Colonic mucosa (tissue), 4 donors: ENCODE results near the gene MON1B. TPM values are rescaled to one million over a fixed set of nuclear protein-coding genes. Genes with fewer than 3 reads are reported as not detected.

Source experiments
- DNase-seq: peaks from one replicate; pipeline ENCODE4 v3.0.0-alpha.2; 2020
- H3K27ac ChIP-seq: fragments of 200-600 bp; one replicate; pipeline ENCODE4 v1.8.0; 2021
- H3K27me3 ChIP-seq: fragments of 200-600 bp; one replicate; pipeline ENCODE4 v1.8.0; 2021
- H3K36me3 ChIP-seq: fragments of 200-600 bp; one replicate; pipeline ENCODE4 v1.8.0; 2021
- H3K4me1 ChIP-seq: fragments of 200-600 bp; one replicate; pipeline ENCODE4 v1.8.0; 2021; ENCODE audit warnings: mild to moderate bottlenecking
- H3K4me3 ChIP-seq: fragments of 200-600 bp; one replicate; pipeline ENCODE4 v1.8.0; 2021
- H3K9ac ChIP-seq, 2 donors: one replicate each; pipeline ENCODE4 v1.7.0; 2013; ENCODE audit warnings: control low read depth in 2 of 2, low read depth in 2 of 2, low read length in 2 of 2
- H3K9me3 ChIP-seq: fragments of 200-600 bp; one replicate; pipeline ENCODE4 v1.8.0; 2021
- CTCF ChIP-seq: fragments of 200-600 bp; IDR thresholded peaks from one replicate; pipeline ENCODE4 v1.8.0; 2022; ENCODE audit warnings: antibody characterized with exemption, mild to moderate bottlenecking
- intact Hi-C: fragments of 100-400 bp; cut with DNase I; formaldehyde crosslinking; loops from one replicate; pipeline ENCODE4 v1.14.1; 2022
- total RNA-seq, 2 donors: library from RNA; stranded (reverse); fragmentation: NEBNext Ultra II Directional in 1 of 2; extraction: Animal tissue kit (Norgen Biotek cat#: 25700) in 1 of 2; gene quantifications; one replicate each; pipeline ENCODE4 v1.2.1, GENCODE V29; 2021
- donor health status: healthy.
- donor health status: DM: no; HTN: no; CAD: no.
- donor health status: DM: no; HTN: no; CAD: no.

Gene MON1B
- total RNA-seq, 2 donors from 2014 or later, result 69.6 to 103 TPM

DNA sequence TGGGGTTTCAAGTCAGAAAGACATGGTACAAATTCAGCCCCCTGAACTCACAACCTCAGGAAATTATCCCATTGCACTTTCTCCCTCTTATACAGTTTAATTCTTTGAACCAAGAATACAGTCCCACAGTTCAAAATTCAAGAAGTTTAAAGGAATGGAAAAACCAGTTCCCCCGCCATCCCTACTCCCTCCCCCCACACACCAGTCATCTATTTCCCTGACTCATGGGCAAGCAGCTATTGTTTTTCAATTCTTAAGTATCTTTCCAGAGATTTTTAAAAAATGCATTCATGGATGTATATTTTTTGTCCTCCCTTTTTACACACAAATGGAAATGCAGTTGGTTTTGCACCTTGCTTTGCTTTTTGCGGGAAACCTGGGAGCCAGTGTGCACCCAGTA is 15.5 kb downstream of the MON1B start:
- Histone ChIP-seq H3K27ac (no peak overlapping the region), H3K36me3 (no peaks in the 10 kb centered on the region), H3K4me3 (no peak overlapping the region), H3K9me3 (no peaks in the 10 kb centered on the region), H3K27me3 (no peaks in the 10 kb centered on the region), H3K4me1 (no peaks in the 10 kb centered on the region), H3K9ac (no peak overlapping the region)
- no peak for DNase-seq
- intact Hi-C loops, result no loop called here
- no peak for TF ChIP-seq CTCF

DNA sequence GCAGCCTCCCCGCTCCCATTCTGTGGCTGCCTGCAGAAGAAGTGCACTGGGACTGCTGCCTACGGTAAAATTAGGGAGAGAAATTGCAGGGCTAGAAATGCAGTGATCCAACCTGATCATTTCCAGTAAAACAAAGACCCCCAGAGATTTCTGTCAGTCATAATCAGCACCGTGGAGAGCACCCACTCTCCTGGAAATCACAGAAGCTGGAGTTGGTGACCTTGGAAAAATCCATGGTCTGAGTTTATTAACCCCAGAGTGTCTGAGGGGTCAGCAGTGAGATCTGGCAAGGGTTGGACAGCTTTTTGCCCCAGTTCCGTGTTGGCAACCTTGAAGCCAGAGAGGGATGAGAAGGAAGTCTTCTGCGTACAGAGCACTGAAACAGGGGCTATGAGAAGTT is 16.0 kb downstream of the MON1B start:
- H3K4me1 ChIP-seq, result no peaks in the 10 kb centered on the region

DNA sequence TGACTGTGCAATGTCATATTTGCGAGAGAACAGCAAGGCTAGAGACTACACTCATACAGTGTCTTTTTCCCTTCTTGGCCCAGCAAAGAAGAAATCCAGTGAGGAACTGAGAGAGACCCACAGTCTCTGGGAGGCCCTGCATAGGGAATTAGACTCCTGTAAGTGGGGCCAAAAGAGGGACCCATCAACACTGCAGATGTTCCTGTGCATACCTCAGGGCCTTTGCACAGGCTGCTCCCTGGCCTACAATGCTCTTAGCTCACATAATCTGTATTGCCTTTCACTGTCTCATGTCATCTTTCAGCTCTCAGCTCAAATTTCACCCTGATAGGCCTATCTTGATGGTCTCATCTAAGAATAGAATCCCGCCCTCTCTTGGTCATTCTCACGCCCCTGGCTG is 17.4 kb downstream of the MON1B start:
- TF ChIP-seq CTCF, result no peak
- Histone ChIP-seq H3K36me3 (no peaks in the 10 kb centered on the region), H3K27me3 (no peaks in the 10 kb centered on the region)

More for the DNA sequence above, 16.0 kb downstream of the MON1B start:
- no peak for DNase-seq
- Histone ChIP-seq H3K4me3 (no peak overlapping the region), H3K36me3 (no peaks in the 10 kb centered on the region), H3K9ac (no peak overlapping the region), H3K27ac (no peak overlapping the region), H3K27me3 (no peaks in the 10 kb centered on the region), H3K9me3 (no peaks in the 10 kb centered on the region)
- no peak for TF ChIP-seq CTCF
- intact Hi-C loops, result no loop called here

DNA sequence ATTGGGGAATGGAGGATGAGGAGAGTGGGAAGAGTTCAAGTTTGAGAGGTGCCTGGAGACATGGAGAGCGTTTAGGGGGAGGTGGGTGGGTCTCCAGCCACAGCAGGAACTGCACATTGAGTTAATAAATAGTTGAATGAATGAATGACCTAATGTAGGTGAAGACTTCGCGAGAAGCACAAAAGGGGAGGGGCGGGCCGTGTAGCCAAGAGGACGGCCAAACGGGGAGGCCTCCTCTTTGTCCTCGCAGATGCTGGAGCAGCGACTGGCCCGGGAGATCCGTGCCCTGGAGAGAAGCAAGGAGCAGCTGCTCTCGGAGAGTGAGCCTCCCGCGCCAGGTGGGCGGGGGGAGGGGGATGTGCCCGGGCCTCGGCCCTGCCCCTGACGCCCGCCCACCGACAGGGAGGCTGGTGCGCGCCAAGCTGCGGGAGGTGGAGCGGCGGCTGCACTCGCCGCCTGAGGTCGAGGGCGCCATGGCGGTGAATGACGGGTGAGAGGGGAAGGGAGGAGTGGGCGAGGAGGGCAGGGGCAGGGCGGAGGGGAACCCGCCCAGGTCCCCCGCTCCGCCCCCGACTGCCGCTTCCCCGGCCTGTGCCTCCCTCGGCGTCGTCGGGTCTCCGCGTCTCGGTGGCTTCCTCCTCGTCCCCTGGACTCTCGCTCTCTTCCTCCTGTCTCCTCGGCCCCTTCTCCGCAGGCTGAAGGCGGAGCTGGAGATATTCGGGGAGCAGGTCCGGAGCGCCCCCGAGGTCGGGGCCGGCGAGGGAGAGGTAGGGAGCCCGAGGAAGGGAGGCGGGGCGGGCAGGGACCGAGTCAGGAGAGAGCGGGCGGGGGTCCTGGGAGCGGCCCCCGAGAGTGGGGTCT is 21.1 kb downstream of the MON1B start:
- intact Hi-C loops, result no loop called here
- H3K4me3 ChIP-seq, result peak overlapping the region; percentile 81
- H3K27ac ChIP-seq, result peak overlapping the region; percentile 57
- DNase-seq, result peak; percentile 65
- H3K36me3 ChIP-seq, result no peaks in the 10 kb centered on the region
- no peaks in the 10 kb centered on the region for H3K9me3 ChIP-seq
- H3K4me1 ChIP-seq, result no peaks in the 10 kb centered on the region
- TF ChIP-seq CTCF, result no peak
- H3K27me3 ChIP-seq, result no peaks in the 10 kb centered on the region
- peak overlapping the region; percentile 51 to 58 for H3K9ac ChIP-seq

More for the DNA sequence above, 17.4 kb downstream of the MON1B start:
- intact Hi-C loops, result no loop called here
- Histone ChIP-seq H3K4me3 (no peak overlapping the region), H3K27ac (no peak overlapping the region), H3K4me1 (no peaks in the 10 kb centered on the region), H3K9me3 (no peaks in the 10 kb centered on the region), H3K9ac (no peak overlapping the region)
- DNase-seq, result no peak

DNA sequence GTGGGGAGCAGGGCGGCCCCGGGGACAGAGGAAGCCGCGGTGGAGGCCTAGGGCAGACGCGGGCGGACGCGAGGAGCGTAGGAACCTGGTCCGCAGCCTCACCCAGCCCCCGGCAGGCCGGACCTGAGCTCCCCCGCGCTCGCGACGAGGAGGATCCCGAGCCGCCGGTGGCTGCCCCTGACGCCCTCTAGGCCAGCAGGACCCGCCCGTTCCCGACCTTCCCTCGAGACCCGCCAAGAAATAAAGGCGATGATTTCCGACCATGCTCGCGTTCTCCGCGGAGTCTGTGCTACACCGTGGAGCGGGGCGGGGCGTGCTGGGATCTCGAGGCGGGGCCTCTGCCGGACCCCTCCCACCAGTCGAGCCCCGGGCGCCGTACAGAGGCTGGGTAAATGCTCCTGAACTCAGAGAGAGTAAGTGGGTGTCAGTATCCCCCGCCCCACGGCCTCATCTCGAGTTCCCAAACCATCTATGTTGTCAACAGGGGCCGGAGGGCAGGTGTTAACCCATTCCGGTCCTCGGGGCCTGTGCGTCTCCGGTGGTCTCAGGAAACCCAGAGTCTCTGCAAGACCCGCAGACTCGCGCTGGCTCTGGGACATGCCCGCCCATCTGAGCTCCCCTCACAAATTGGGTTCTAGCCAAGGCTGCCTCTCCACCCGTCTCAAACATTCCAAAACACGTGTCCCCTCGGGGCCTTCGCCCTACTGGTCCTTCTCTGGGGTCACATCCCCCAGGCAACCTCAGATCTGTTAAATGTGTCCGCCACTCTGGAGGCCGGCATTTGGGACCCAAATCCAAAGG is 22.0 kb downstream of the MON1B start:
- Histone ChIP-seq H3K4me3 (peak overlapping the region; percentile 81), H3K9ac (peak overlapping the region; percentile 51 to 58), H3K27me3 (no peaks in the 10 kb centered on the region), H3K9me3 (no peaks in the 10 kb centered on the region), H3K4me1 (no peaks in the 10 kb centered on the region), H3K36me3 (no peaks in the 10 kb centered on the region), H3K27ac (peak overlapping the region; percentile 57)
- DNase-seq, result peak; percentile 74
- intact Hi-C loops, result no loop called here
- TF ChIP-seq CTCF, result no peak
